ENCODE measurements around the gene BCAR3. TPM values are rescaled to one million over a fixed set of nuclear protein-coding genes. Genes with fewer than 3 reads are reported as not detected.
A peak's percentile ranks its signal among the peaks of the same experiment; 100 is the strongest.

Gene BCAR3
- total RNA-seq, 3 donors from 2014 or later: 26.7 to 42.7 (median 30.2) TPM

DNA sequence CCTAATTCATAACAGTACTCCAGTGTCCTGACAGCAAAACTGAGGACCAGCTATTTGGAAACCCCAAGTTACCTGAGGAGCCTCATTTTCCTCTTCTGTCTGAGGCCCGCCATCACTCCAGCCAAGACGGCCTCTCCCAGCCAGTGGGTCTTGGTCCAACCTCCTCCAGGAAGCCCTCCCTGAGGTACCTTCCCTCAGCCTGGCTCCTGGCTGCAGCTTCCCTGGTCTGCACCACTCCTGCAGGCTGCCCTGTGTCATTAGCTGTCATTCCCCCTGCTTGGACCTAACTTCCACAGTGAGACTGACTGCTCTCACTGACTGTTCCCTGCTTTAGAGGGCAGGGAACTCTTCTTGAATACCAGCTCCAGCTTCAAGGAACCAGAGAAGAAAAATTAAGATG is 33.0 kb downstream of the BCAR3 start:
- H3K27me3 ChIP-seq: no peaks in the 10 kb centered on the region
- no peak for DNase-seq (ENCODE audit: low spot score in 2 of 2)
- H3K4me1 ChIP-seq: no peaks in the 10 kb centered on the region
- intact Hi-C loops (cut with DNase I; ENCODE audit: low total_unique reads): no loop called here
- H3K9me3 ChIP-seq: no peaks in the 10 kb centered on the region
- no peak overlapping the region for H3K27ac ChIP-seq
- no peak overlapping the region for H3K4me3 ChIP-seq
- TF ChIP-seq POLR2AphosphoS5 (IDR thresholded peaks at IDR 0.05) (no peak), POLR2A (IDR thresholded peaks at IDR 0.05) (no peak)
- no peaks in the 10 kb centered on the region for H3K36me3 ChIP-seq

DNA sequence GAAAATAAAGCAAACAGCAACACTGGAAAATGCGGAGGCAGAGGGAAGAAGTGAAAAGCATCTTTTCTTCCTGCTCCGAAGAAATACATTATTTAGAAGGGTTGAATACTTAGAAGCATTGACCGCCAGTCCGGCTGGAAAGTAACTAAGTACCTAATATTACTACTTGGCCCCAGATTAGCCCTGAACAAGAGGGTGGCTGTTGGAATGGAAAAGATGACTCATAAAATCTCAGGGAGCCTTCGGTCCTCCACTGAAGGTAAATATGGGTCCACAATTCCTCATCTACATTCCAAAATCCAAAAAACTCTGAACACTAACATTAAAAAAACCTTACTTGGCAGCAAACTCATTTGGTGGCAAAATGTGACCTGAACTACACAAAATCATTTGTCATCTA is 40.1 kb downstream of the BCAR3 start:
- intact Hi-C loops (cut with DNase I; ENCODE audit: low total_unique reads): no loop called here
- Histone ChIP-seq H3K36me3 (no peaks in the 10 kb centered on the region), H3K9me3 (no peaks in the 10 kb centered on the region), H3K27me3 (no peaks in the 10 kb centered on the region), H3K27ac (no peak overlapping the region), H3K4me1 (peaks cover 0 to 3% of the 10 kb centered on the region in 2 donors), H3K4me3 (no peak overlapping the region)
- TF ChIP-seq, protein P1, sequence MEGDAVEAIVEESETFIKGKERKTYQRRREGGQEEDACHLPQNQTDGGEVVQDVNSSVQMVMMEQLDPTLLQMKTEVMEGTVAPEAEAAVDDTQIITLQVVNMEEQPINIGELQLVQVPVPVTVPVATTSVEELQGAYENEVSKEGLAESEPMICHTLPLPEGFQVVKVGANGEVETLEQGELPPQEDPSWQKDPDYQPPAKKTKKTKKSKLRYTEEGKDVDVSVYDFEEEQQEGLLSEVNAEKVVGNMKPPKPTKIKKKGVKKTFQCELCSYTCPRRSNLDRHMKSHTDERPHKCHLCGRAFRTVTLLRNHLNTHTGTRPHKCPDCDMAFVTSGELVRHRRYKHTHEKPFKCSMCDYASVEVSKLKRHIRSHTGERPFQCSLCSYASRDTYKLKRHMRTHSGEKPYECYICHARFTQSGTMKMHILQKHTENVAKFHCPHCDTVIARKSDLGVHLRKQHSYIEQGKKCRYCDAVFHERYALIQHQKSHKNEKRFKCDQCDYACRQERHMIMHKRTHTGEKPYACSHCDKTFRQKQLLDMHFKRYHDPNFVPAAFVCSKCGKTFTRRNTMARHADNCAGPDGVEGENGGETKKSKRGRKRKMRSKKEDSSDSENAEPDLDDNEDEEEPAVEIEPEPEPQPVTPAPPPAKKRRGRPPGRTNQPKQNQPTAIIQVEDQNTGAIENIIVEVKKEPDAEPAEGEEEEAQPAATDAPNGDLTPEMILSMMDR (IDR thresholded peaks at IDR 0.05): no peak
- TF ChIP-seq POLR2A (IDR thresholded peaks at IDR 0.05): no peak
- no peak for TF ChIP-seq POLR2AphosphoS5 (IDR thresholded peaks at IDR 0.05)
- no peak for DNase-seq (ENCODE audit: low spot score in 2 of 2)

GRCh38 chr1:93640656-93641440 is 40.8 kb downstream of the BCAR3 start:
- Histone ChIP-seq H3K4me1 (peaks cover 0 to 3% of the 10 kb centered on the region in 2 donors), H3K9me3 (no peaks in the 10 kb centered on the region), H3K36me3 (no peaks in the 10 kb centered on the region), H3K27me3 (no peaks in the 10 kb centered on the region), H3K27ac (no peak overlapping the region), H3K4me3 (no peak overlapping the region)
- TF ChIP-seq, protein P1 (IDR thresholded peaks at IDR 0.05): no peak
- TF ChIP-seq POLR2AphosphoS5 (IDR thresholded peaks at IDR 0.05): no peak
- intact Hi-C loops (cut with DNase I; ENCODE audit: low total_unique reads): no loop called here
- no peak for DNase-seq (ENCODE audit: low spot score in 2 of 2)

GRCh38 chr1:93638981-93639380 is 42.7 kb downstream of the BCAR3 start:
- TF ChIP-seq, protein P1 (IDR thresholded peaks at IDR 0.05): no peak
- TF ChIP-seq POLR2A (IDR thresholded peaks at IDR 0.05) (no peak), POLR2AphosphoS5 (IDR thresholded peaks at IDR 0.05) (no peak)
- Histone ChIP-seq H3K9me3 (no peaks in the 10 kb centered on the region), H3K4me3 (peak overlapping the region in 1 of 3 donors; percentile 1), H3K27ac (peak overlapping the region; percentile 71 to 75), H3K36me3 (no peaks in the 10 kb centered on the region), H3K4me1 (peaks cover 0 to 3% of the 10 kb centered on the region in 2 donors), H3K27me3 (no peaks in the 10 kb centered on the region)
- peak in 1 of 2 donors; percentile 59 for DNase-seq (ENCODE audit: low spot score in 2 of 2)
- intact Hi-C loops (cut with DNase I; ENCODE audit: low total_unique reads): no loop called here

DNA sequence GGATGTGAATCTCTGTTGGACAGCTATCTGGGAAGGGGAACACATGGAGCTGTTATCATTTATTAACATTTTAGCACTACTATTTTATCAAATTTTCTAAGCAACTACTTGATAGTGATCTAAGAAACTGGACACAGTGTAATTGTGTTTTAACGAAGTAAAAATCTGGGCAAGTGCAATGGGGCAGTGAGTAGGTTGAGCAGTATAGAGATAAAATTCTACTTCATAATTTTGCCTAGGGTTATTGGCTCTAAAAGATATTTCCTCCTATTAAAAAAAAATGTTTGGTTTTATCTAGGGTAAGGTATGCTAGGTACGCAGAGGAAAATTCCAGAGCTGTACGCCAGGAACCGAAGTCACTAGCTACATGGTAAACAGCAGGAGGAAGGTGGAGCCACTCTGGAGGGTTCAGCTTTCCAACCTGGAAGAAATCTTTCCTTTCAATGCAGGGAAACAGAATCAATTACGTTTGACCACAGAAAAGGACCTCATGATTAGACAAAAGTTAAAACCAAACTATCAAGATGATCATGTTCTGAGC is 43.3 kb downstream of the BCAR3 start:
- peak overlapping the region; percentile 71 to 79 for H3K27ac ChIP-seq
- peak overlapping the region in 1 of 3 donors; percentile 1 for H3K4me3 ChIP-seq
- no peaks in the 10 kb centered on the region for H3K27me3 ChIP-seq
- H3K4me1 ChIP-seq: peaks cover 0 to 3% of the 10 kb centered on the region in 2 donors
- TF ChIP-seq, protein P1 (IDR thresholded peaks at IDR 0.05): no peak
- TF ChIP-seq POLR2A (IDR thresholded peaks at IDR 0.05): no peak
- TF ChIP-seq POLR2AphosphoS5 (IDR thresholded peaks at IDR 0.05): no peak
- intact Hi-C loops (cut with DNase I; ENCODE audit: low total_unique reads): no loop called here
- peak in 1 of 2 donors; percentile 77 for DNase-seq (ENCODE audit: low spot score in 2 of 2)
- H3K36me3 ChIP-seq: no peaks in the 10 kb centered on the region
- no peaks in the 10 kb centered on the region for H3K9me3 ChIP-seq
